Astrocyte of the hippocampus (primary cell): Measurements from ENCODE around the gene NAIF1.
"Not testable (repeated sequence)": the region's sequence is repeated elsewhere in the genome, so short reads cannot be mapped to it uniquely, and the experiment has no call there.

Source experiments
- DNase-seq: peaks from one replicate; pipeline ENCODE4 v3.0.0; 2011; ENCODE audit warnings: low read depth, low spot score

NAIF1 gene, protein sequence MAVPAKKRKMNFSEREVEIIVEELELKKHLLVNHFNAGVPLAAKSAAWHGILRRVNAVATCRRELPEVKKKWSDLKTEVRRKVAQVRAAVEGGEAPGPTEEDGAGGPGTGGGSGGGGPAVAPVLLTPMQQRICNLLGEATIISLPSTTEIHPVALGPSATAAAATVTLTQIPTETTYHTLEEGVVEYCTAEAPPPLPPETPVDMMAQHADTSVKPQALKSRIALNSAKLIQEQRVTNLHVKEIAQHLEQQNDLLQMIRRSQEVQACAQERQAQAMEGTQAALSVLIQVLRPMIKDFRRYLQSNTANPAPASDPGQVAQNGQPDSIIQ

DNA sequence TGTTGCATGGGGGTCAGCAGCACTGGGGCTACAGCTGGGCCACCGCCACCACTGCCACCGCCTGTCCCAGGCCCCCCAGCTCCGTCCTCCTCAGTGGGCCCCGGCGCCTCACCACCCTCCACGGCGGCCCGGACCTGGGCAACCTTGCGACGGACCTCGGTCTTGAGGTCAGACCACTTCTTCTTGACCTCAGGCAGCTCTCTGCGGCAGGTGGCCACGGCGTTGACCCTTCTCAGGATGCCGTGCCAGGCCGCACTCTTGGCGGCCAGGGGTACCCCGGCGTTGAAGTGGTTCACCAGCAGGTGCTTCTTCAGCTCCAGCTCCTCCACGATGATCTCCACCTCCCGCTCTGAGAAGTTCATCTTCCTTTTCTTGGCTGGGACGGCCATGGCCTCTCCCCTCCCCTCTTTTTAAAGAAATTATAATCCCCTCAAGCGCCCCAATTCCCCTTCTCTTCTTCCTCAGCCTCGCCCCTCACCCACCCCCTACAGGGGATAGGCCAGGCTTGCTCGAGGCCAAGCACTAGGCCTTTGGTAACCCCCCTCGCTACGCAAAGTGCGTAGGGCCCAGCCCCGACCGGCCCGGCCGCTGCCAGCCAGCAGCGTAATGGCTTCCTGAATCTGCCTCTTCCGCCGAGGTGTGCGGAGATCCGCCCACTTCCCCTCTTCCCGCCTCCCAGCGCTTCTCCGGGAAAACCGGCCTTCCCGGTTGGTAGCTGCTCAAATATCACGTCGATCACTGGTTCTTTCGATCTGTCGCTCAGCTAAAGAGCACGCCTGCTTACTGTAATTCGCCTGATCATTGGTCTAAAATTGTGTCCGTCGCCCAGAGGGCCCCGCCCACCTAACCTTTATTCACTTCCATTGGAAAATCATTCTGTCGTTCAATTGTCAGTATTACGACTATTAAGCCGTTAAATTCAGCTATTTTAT lies at the start of gene NAIF1:
TSS of gene NAIF1 (minus strand) at position 608 of the 932 bp plus-strand sequence. CDS start at position 389, 219 bp downstream.
- DNase-seq = peak; percentile 100

DNA sequence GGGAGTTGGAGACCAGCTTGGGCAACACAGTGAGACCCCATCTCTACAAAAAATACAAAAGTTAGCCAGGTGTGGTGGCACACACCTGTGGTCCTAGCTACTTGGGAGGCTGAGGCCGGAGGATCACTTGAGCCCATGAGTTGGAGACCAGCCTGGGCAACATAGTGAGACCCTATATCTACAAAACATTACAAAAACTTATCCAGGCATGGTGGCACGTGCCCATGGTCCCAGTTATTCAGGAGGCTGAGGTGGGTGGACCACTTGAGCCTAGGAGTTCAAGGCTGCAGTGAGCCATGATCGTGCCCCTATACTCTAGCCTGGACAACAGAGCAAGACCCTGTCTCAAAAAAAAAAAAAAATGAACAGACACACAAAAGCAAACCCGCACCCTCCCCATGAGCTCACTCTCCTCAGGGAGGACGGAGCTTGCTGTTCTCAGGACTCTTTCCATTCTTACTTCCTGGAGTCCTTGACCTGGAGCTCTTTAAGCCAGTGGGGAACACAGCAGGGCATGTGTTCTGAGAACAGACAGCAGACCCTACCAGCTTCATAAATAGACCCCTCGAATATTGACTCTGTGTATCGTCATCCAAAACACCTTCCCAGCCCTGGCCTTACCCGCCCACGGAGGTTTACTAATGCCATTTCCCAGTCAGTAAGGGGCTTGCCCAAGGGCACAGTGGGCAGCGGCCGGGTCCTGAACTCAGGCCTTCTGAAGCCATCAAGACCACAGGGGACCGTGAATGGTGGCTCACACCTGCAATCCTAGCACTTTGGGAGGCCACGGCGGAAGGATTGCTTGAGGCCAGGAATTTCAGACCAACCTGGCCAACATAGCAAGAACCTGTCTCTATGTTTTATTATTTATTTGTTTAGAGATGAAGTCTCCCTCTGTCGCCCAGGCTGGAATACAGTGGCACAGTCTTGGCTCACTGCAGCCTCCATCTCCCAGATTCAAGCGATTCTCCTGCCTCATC lies 49.3 kb upstream of the NAIF1 start:
- no peak for DNase-seq

DNA sequence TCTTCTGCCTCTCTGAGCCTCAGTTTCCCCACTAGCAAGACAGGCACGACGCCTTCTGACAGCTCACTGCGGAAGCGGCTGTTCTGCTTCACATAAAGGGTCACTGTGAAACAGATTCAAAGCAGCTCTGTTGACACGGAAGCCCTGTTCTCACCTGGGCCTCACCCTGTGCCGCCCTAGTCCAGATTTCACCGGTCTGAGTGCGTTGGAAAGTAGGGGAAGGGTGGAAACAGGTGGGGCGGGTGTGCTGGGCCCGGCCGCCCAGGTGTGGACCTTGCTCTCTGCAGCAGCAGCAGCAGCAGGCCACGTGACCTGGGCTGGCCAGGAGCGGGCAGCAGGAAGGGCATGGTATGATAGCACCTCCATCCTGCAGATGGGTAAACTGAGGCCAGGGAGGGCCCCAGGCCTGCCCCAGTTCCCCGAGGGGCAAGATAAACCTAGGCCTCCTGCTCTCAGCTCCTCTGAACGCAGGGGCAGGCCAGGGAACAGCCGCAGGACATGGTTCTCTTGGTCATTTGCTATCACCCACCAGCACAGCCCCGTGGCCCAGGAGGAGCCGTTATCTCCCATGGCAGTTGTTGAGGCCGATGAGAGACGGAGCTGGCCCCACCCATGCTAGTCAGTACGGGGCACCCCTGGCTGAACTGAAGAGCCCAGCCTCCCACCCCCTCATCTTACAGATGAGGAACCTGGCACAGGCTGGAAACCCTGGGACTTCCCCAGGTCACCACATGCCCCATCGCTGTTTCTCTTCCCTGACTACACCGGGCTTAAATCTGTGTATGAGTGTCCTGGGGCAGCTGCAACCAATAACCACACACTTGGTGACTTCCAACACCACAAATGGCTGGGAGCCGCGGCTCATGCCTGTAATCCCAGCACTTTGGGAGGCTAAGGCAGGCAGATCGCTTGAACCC lies 48.3 kb upstream of the NAIF1 start:
- DNase-seq = no peak

DNA sequence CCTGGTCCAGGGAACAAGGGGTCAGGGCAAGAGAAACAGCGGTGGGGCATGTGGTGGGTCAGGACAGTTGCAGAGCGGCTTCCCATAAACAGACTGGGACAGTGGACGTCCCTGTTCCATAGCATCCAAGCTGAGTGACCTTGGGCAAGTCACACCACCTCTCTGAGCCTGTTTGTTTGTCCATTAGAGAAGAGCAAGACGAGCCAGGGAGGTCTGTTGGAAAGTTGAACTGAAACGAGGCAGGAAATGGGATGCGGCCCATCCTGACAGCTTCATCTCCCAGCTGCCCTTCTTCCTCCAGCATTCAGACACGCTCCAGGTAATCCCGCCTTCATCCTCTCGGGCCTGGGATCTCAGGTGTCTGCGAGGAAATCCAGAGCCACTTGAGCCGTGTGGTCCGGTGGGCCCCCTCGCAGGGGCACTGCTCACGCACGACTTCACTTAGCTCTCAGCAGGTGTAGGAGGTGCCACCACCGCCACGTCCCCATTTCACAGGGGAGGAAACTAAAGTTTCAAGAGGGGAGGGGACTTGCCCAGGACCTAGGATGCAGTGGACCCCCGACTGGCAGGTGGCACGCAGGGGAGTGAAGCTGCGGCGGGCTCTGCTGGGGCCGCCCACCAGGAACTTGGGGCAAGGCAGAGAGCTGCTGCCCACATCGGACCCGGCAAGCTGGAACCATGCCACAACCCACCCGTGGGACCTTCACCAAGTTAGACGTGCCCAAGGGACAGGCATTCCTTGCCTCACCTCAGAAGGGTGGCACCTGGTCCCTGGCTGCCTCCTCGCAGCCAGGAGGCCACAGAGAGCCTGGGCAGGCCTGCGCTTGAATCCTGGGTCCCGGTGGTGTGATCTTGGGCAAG lies 47.4 kb upstream of the NAIF1 start:
- no peak for DNase-seq

DNA sequence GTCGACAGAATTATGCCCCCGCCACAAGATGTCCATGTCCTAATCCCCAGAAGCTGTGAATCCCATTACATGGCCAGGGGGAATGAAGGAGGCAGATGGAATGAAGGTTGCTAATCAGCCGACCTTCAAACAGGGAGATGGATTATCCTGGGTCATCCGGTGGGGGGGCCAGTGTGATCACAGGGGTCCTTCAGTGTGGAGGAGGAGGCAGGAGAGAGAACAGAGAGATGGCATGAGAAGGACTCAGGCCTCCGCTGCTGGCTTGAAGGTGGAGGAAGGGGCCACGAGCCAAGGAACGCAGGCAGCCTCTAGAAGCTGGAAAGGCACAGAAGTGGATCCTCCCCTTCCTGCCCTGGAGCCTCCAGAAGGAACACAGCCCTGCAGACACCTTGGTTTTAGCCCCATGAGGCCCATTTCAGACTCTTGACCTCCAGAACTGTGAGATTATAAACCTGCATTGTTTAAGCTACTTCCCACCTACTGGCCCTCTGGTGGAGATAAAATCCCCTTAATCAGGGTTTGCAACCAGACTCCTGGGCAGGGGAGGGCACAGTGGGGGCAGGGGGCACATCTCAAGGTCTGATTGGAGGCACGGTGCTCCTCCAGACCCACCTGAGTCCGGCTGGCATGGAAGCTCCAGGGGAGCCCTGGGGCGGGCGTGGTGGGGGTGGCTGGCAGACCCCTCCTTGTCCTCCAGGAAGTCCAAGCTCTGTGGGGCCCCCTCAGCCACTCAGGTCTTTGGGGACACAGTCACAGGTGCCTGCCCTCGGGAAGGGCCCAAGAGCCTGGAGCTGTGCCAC lies 46.6 kb upstream of the NAIF1 start:
- DNase-seq = no peak

DNA sequence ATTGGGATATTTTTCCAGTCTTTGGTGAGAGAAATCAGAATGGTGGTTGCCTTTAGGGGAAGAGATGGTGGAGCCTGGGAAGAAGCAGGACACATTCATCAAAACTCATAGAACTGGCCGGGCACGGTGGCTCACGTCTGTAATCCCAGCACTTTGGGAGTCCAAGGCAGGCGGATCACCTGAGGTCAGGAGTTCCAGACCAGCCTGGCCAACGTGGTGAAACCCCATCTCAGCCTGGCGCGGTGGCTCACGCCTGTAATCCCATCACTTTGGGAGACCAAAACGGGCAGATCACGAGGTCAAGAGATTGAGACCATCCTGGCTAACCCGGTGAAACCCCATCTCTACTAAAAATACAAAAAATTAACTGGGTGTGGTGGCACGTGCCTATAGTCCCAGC lies 44.6 kb upstream of the NAIF1 start:
- DNase-seq = not testable (repeated sequence)

DNA sequence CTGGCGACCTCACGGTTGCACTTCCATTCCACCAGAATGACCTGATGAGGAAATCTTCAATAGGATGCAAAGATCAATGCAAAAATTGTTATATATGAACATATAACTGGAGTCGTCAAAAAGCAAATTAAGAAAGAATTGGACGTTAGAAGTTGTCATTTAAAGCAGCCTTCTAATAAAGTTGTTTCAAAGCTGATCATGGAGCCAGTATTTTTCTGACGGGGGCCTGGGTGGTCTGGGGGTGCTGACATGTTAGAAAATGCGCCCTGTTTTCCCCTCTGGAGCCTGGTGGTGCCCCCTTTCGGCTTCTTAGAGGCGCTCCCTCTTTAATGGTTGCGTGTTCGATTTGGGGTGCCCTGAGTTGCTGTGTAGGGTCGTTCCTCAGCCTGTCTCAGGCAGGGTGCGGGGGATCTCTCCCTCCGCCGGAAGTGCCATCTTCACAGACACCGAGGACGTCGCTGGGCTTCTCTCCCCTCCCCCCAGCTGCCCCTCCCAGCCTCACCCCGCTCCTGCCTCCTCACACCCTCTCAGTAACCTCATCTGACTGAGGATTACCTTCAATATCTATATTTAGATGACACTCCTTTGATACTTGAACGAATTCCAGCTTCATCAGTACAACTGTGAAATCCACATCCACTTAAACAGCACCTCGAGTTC lies 42.1 kb upstream of the NAIF1 start:
- DNase-seq = no peak

DNA sequence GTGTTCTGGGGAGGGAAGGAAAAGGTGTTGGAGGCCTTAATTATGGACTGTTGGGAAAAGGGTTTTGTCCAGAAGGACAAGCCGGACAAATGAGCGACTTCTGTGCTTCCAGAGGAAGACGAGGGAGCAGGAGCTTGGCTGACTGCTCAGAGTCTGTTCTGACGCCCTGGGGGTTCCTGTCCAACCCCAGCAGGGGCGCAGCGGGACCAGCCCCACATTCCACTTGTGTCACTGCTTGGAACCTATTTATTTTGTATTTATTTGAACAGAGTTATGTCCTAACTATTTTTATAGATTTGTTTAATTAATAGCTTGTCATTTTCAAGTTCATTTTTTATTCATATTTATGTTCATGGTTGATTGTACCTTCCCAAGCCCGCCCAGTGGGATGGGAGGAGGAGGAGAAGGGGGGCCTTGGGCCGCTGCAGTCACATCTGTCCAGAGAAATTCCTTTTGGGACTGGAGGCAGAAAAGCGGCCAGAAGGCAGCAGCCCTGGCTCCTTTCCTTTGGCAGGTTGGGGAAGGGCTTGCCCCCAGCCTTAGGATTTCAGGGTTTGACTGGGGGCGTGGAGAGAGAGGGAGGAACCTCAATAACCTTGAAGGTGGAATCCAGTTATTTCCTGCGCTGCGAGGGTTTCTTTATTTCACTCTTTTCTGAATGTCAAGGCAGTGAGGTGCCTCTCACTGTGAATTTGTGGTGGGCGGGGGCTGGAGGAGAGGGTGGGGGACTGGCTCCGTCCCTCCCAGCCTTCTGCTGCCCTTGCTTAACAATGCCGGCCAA lies 41.3 kb upstream of the NAIF1 start:
- DNase-seq = no peak

DNA sequence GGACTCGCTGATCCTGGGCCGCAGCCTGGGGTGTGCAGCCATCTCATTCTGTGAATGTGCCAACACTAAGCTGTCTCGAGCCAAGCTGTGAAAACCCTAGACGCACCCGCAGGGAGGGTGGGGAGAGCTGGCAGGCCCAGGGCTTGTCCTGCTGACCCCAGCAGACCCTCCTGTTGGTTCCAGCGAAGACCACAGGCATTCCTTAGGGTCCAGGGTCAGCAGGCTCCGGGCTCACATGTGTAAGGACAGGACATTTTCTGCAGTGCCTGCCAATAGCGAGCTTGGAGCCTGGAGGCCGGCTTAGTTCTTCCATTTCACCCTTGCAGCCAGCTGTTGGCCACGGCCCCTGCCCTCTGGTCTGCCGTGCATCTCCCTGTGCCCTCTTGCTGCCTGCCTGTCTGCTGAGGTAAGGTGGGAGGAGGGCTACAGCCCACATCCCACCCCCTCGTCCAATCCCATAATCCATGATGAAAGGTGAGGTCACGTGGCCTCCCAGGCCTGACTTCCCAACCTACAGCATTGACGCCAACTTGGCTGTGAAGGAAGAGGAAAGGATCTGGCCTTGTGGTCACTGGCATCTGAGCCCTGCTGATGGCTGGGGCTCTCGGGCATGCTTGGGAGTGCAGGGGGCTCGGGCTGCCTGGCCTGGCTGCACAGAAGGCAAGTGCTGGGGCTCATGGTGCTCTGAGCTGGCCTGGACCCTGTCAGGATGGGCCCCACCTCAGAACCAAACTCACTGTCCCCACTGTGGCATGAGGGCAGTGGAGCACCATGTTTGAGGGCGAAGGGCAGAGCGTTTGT lies 40.5 kb upstream of the NAIF1 start:
- no peak for DNase-seq

DNA sequence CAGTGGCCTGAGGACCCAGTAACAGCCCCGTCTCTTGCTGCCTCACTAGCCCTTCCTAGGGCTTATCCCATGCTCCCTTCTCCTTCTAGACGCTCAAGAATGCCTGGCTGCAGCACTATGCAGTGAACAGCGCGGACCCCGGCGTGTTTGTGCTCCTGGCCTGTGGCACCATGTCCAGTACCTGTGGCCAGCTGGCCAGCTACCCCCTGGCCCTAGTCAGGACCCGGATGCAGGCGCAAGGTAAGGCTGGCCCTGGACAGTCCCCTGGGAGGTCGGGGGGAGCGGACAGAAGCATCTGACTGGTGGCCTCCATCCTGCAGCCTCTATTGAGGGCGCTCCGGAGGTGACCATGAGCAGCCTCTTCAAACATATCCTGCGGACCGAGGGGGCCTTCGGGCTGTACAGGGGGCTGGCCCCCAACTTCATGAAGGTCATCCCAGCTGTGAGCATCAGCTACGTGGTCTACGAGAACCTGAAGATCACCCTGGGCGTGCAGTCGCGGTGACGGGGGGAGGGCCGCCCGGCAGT lies 39.9 kb upstream of the NAIF1 start:
- no peak for DNase-seq

DNA sequence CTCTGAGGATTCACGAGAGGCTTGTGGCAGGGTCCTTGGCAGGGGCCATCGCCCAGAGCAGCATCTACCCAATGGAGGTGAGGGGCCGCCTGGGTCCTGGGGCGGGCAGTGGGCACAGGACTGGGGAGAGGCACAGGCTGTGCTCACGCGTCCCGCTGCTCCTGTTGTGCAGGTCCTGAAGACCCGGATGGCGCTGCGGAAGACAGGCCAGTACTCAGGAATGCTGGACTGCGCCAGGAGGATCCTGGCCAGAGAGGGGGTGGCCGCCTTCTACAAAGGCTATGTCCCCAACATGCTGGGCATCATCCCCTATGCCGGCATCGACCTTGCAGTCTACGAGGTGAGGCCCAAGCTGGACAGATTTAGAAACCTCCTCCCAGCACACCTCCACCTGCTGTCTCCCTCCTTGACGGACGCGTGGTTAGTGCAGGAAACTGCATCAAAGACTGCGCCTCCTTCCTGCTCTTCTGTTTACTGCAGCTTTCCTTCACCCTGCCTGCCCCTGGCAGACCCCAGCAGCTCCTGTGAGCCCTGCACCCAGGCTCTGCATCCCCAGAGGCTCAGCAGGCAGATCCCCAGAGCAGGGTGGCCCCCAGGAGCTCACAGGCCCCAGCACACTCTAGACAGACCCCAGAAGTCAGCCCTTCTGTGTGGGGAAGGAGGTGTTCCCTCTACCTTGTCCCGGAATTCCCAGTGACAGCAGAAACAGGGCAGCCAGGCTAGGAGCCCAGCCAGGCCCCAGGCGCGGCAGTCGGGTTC lies 39.2 kb upstream of the NAIF1 start:
- DNase-seq = no peak

DNA sequence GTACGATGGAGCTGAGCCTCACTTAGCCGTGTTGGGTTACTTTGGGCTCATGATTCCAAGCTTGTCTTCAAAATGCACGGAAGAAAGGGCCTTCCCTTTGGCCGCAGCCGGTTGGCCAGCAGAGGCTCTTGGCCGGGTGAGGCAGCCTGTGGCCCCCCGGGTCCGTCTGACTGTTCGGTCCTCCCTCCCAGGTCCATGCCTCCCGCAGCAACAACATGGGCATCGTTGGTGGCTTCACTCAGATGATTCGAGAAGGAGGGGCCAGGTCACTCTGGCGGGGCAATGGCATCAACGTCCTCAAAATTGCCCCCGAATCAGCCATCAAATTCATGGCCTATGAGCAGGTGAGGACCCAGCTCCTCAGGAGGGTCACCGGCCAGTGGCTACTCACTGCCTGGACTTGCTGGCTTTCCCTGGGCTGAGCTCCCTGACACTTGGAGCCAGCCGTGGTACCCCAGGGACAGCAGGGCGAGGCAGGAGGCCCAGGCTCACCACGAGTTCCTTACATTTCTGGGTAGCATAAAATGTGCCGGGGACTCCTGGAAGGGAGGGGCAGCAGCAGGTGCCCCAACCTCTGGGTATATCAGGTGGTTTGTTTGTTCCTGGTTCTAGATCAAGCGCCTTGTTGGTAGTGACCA lies 38.5 kb upstream of the NAIF1 start:
- DNase-seq = no peak

DNA sequence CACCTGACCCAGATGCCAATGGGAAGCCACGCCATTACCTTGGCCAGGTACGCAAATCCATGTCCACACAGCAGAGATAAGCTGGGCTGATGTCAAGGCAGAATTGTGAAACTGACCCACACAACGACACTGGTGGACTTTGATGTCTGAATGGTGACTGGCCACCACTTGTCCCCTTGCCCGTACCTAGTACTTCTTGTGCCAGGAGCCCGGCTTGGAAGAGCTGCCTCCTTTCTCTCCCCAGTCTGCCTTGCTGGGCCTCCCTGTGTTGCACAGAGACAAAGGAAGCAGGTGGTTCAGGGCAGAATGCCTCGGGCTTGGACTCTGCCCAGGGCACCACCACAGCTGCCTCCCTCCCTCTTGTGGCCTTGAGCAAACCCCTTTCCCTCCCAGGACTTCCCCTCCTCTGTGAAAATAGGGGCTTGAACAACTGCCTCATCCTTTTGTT lies 37.1 kb upstream of the NAIF1 start:
- DNase-seq = peak; percentile 73

DNA sequence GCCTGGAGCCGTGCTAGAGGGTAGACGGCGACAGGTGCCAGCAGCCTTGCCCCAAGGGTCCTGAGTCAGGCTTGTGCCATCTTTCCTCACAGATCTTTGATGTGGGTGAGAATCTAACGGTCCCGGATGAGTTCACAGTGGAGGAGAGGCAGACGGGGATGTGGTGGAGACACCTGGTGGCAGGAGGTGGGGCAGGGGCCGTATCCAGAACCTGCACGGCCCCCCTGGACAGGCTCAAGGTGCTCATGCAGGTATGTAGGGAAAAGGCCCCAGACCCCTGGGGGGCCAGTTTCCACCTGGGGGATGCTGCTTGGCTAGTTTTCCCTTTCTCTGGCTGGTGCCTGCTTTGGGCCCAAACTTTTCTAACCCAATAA lies 36.5 kb upstream of the NAIF1 start:
- no peak for DNase-seq
